ENCODE measurements around the gene DOCK6. TPM values are rescaled to one million over a fixed set of nuclear protein-coding genes. Genes with fewer than 3 reads are reported as not detected.
"Not testable (repeated sequence)": the region's sequence is repeated elsewhere in the genome, so short reads cannot be mapped to it uniquely, and the experiment has no call there.

The DOCK6 gene
- total RNA-seq, 4 donors from 2014 or later: 19.7 to 94.0 (median 33.3) TPM

GRCh38 chr19:11182994-11183393 is 79.3 kb downstream of the DOCK6 start:
- H3K27ac ChIP-seq: peak overlapping the region in 1 of 4 donors; percentile 93
- no peak for DNase-seq
- no peak for TF ChIP-seq CTCF (IDR thresholded peaks at IDR 0.05)
- TF ChIP-seq POLR2A (IDR thresholded peaks at IDR 0.05): no peak
- no peaks in the 10 kb centered on the region for H3K27me3 ChIP-seq
- intact Hi-C loops (cut with DNase I): no loop called here
- H3K36me3 ChIP-seq: peaks cover 0 to 39% (median 5%) of the 10 kb centered on the region in 3 donors
- H3K4me3 ChIP-seq: no peak overlapping the region
- 64 to 74% methylated on average over 1 of the region's 1 CpG for WGBS, 2 donors
- peaks cover 6 to 64% (median 11%) of the 10 kb centered on the region in 3 donors for H3K4me1 ChIP-seq
- no peaks in the 10 kb centered on the region for H3K9me3 ChIP-seq

GRCh38 chr19:11181488-11181887 is 80.8 kb downstream of the DOCK6 start:
- TF ChIP-seq CTCF (IDR thresholded peaks at IDR 0.05): no peak
- TF ChIP-seq POLR2A (IDR thresholded peaks at IDR 0.05): no peak
- DNase-seq: no peak
- Histone ChIP-seq H3K9me3 (no peaks in the 10 kb centered on the region), H3K27ac (peak overlapping the region; percentile 19 to 74 (median 72)), H3K4me1 (peaks cover 6 to 57% (median 11%) of the 10 kb centered on the region in 3 donors), H3K4me3 (no peak overlapping the region), H3K36me3 (peaks cover under 1 to 50% (median 5%) of the 10 kb centered on the region in 3 donors), H3K27me3 (no peaks in the 10 kb centered on the region)
- intact Hi-C loops (cut with DNase I): no loop called here
- WGBS, 2 donors: 93 to 98% methylated on average over 4 of the region's 4 CpGs

GRCh38 chr19:11180975-11181374 is 81.3 kb downstream of the DOCK6 start:
- H3K27ac ChIP-seq: peak overlapping the region; percentile 19 to 74 (median 72)
- H3K4me3 ChIP-seq; H3K27me3 ChIP-seq; DNase-seq; H3K9me3 ChIP-seq; intact Hi-C loops (cut with DNase I): not testable (repeated sequence)
- H3K36me3 ChIP-seq: peaks cover 5 to 50% (median 5%) of the 10 kb centered on the region in 3 donors
- H3K4me1 ChIP-seq: peaks cover 6 to 52% (median 11%) of the 10 kb centered on the region in 3 donors
- WGBS, 2 donors: 77 to 87% methylated on average over 6 to 8 of the region's 8 CpGs

- intact Hi-C loops (cut with DNase I): no loop called here
- peak overlapping the region; percentile 12 to 74 (median 72) for H3K27ac ChIP-seq
- peaks cover 6 to 46% (median 11%) of the 10 kb centered on the region in 3 donors for H3K4me1 ChIP-seq
- H3K9me3 ChIP-seq: no peaks in the 10 kb centered on the region
- H3K27me3 ChIP-seq: no peaks in the 10 kb centered on the region
- WGBS, 2 donors: 46 to 84% methylated on average over 5 to 8 of the region's 8 CpGs
- H3K4me3 ChIP-seq: no peak overlapping the region
- TF ChIP-seq CTCF (IDR thresholded peaks at IDR 0.05): no peak
- no peak for TF ChIP-seq POLR2A (IDR thresholded peaks at IDR 0.05)
- H3K36me3 ChIP-seq: peaks cover 5 to 52% (median 6%) of the 10 kb centered on the region in 3 donors
- DNase-seq: no peak
Observed at GRCh38 chr19:11180346-11180745, 82.0 kb downstream of the DOCK6 start.

GRCh38 chr19:11179716-11180297 is 82.5 kb downstream of the DOCK6 start:
- Histone ChIP-seq H3K4me1 (peaks cover 6 to 41% (median 11%) of the 10 kb centered on the region in 3 donors), H3K9me3 (no peaks in the 10 kb centered on the region), H3K27ac (peak overlapping the region; percentile 12 to 74 (median 72)), H3K27me3 (no peaks in the 10 kb centered on the region), H3K36me3 (peaks cover 5 to 57% (median 6%) of the 10 kb centered on the region in 3 donors), H3K4me3 (no peak overlapping the region)
- intact Hi-C loops (cut with DNase I): no loop called here
- TF ChIP-seq POLR2A (IDR thresholded peaks at IDR 0.05) (no peak), CTCF (IDR thresholded peaks at IDR 0.05) (no peak)
- DNase-seq: no peak
- 26 to 45% methylated on average over 5 to 9 of the region's 11 CpGs for WGBS, 2 donors

- H3K27me3 ChIP-seq; intact Hi-C loops (cut with DNase I); H3K4me3 ChIP-seq; H3K9me3 ChIP-seq; DNase-seq: not testable (repeated sequence)
- H3K4me1 ChIP-seq: peaks cover 6 to 33% (median 11%) of the 10 kb centered on the region in 3 donors
- H3K36me3 ChIP-seq: peaks cover 9 to 60% (median 11%) of the 10 kb centered on the region in 3 donors
- WGBS, 2 donors: 81 to 82% methylated on average over 2 to 6 of the region's 9 CpGs
- H3K27ac ChIP-seq: peak overlapping the region in 3 of 4 donors; percentile 71 to 77 (median 74)
Observed at GRCh38 chr19:11179145-11179465, 83.2 kb downstream of the DOCK6 start.
